ENCODE data around the gene PRMT9.

PRMT9 gene

GRCh38 chr4:147633643-147634042 lies 50.3 kb downstream of the PRMT9 start:
- CTCF ChIA-PET, result no interaction called here
- POLR2A ChIA-PET, result interaction anchor here (1.6 kb wide), 1 partner anchor 16 kb away, joined by 6 read pairs; the partner anchor contains the start of gene TMEM184C
- DNase-seq (ENCODE audit: extremely low spot score), result no peak
- TF ChIP-seq, protein P1, sequence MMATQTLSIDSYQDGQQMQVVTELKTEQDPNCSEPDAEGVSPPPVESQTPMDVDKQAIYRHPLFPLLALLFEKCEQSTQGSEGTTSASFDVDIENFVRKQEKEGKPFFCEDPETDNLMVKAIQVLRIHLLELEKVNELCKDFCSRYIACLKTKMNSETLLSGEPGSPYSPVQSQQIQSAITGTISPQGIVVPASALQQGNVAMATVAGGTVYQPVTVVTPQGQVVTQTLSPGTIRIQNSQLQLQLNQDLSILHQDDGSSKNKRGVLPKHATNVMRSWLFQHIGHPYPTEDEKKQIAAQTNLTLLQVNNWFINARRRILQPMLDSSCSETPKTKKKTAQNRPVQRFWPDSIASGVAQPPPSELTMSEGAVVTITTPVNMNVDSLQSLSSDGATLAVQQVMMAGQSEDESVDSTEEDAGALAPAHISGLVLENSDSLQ (IDR thresholded peaks at IDR 0.05), result no peak
- TF ChIP-seq CTBP1 (IDR thresholded peaks at IDR 0.05; ENCODE audit: borderline replicate concordance) (no peak), FOXA1 (IDR thresholded peaks at IDR 0.05) (no peak), HDGF (IDR thresholded peaks at IDR 0.05; ENCODE audit: borderline replicate concordance) (no peak), SUZ12 (IDR thresholded peaks at IDR 0.05) (no peak), FOXK2 (IDR thresholded peaks at IDR 0.05) (no peak), SP1 (IDR thresholded peaks at IDR 0.05) (no peak), NFRKB (IDR thresholded peaks at IDR 0.05) (no peak), ARNT (IDR thresholded peaks at IDR 0.05) (no peak), L3MBTL2 (conservative IDR thresholded peaks at IDR 0.05) (no peak), FOXM1 (IDR thresholded peaks at IDR 0.05; ENCODE audit: borderline replicate concordance) (no peak), ELF4 (IDR thresholded peaks at IDR 0.05) (no peak), TARDBP (IDR thresholded peaks at IDR 0.05) (no peak), ZNF384 (IDR thresholded peaks at IDR 0.05) (no peak), LEF1 (IDR thresholded peaks at IDR 0.05; ENCODE audit: borderline replicate concordance) (no peak), BHLHE40 (IDR thresholded peaks at IDR 0.05; ENCODE audit: borderline replicate concordance) (no peak)

DNA sequence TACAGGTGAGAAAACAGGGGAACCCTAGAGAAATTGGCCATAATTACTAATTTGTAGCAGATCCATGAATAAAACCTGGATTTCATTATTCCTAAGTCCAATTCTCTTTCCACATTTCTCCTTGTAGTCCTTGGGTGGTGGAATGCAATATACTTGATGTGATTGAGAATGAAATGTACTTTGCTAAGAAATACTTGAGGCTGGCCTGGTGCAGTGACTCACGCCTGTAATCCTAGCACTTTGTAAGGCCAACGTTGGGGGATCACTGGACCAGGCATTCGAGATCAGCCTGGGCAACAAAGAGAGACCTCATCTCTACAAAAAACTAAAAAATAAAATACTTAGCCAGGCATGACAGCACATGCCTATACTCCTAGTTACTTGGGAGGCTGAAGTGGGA lies 50.9 kb downstream of the PRMT9 start:
- POLR2A ChIA-PET, result interaction anchor here (1.6 kb wide), 1 partner anchor 16 kb away, joined by 6 read pairs; the partner anchor contains the start of gene TMEM184C
- CTCF ChIA-PET, result no interaction called here
- TF ChIP-seq NFRKB (IDR thresholded peaks at IDR 0.05) (no peak), ELF4 (IDR thresholded peaks at IDR 0.05) (no peak), FOXA1 (IDR thresholded peaks at IDR 0.05) (no peak), CTBP1 (IDR thresholded peaks at IDR 0.05; ENCODE audit: borderline replicate concordance) (no peak), ZNF384 (IDR thresholded peaks at IDR 0.05) (no peak), HDGF (IDR thresholded peaks at IDR 0.05; ENCODE audit: borderline replicate concordance) (no peak), SUZ12 (IDR thresholded peaks at IDR 0.05) (no peak), BHLHE40 (IDR thresholded peaks at IDR 0.05; ENCODE audit: borderline replicate concordance) (no peak), LEF1 (IDR thresholded peaks at IDR 0.05; ENCODE audit: borderline replicate concordance) (no peak), L3MBTL2 (conservative IDR thresholded peaks at IDR 0.05) (no peak), TARDBP (IDR thresholded peaks at IDR 0.05) (no peak), FOXM1 (IDR thresholded peaks at IDR 0.05; ENCODE audit: borderline replicate concordance) (no peak), FOXK2 (IDR thresholded peaks at IDR 0.05) (no peak), ARNT (IDR thresholded peaks at IDR 0.05) (no peak), SP1 (IDR thresholded peaks at IDR 0.05) (no peak)
- TF ChIP-seq, protein P1 (IDR thresholded peaks at IDR 0.05), result no peak
- DNase-seq (ENCODE audit: extremely low spot score), result no peak

GRCh38 chr4:147629783-147630730 lies 53.9 kb downstream of the PRMT9 start:
- POLR2A ChIA-PET, result interaction anchor here (0.8 kb wide), 1 partner anchor 13 kb away, joined by 3 read pairs; the partner anchor contains the start of gene TMEM184C
- DNase-seq (ENCODE audit: extremely low spot score), result no peak
- TF ChIP-seq ZNF384 (IDR thresholded peaks at IDR 0.05) (no peak), LEF1 (IDR thresholded peaks at IDR 0.05; ENCODE audit: borderline replicate concordance) (no peak), NFRKB (IDR thresholded peaks at IDR 0.05) (no peak)
- CTCF ChIA-PET, result no interaction called here

- TF ChIP-seq ZNF384 (IDR thresholded peaks at IDR 0.05) (peak; percentile 28; the same call in 1 of the 2 replicates), TARDBP (IDR thresholded peaks at IDR 0.05) (no peak)
- DNase-seq (ENCODE audit: extremely low spot score), result no peak
- ChIA-PET CTCF (no interaction called here), POLR2A (interaction anchor here (1.2 to 5.7 kb wide), 2 partner anchors 11 to 55 kb away, joined by 6 to 38 read pairs; partner anchors contain the start of genes PRMT9 and TMEM184C)
Observed at GRCh38 chr4:147628415-147628814, 55.5 kb downstream of the PRMT9 start.

GRCh38 chr4:147626903-147627302 lies 57.1 kb downstream of the PRMT9 start:
- CTCF ChIA-PET, result interaction anchor here (0.6 to 1.3 kb wide), 3 partner anchors 9 to 240 kb away, joined by 3 to 4 read pairs (median 3); partner anchors contain the start of gene TMEM184C
- POLR2A ChIA-PET, result interaction anchor here (0.5 to 5.7 kb wide), 2 partner anchors 10 to 22 kb away, joined by 5 to 38 read pairs; partner anchors contain the start of gene TMEM184C
- TF ChIP-seq NFRKB (IDR thresholded peaks at IDR 0.05) (no peak), FOXM1 (IDR thresholded peaks at IDR 0.05; ENCODE audit: borderline replicate concordance) (no peak), FOXA1 (IDR thresholded peaks at IDR 0.05) (no peak)
- no peak for DNase-seq (ENCODE audit: extremely low spot score)

GRCh38 chr4:147625733-147626132 lies 58.2 kb downstream of the PRMT9 start:
- DNase-seq (ENCODE audit: extremely low spot score), result no peak
- POLR2A ChIA-PET, result interaction anchor here (5.7 kb wide), 1 partner anchor 9 kb away, joined by 38 read pairs; the partner anchor contains the start of gene TMEM184C
- no peak for TF ChIP-seq TARDBP (IDR thresholded peaks at IDR 0.05)
- no peak for TF ChIP-seq ZNF384 (IDR thresholded peaks at IDR 0.05)
- TF ChIP-seq ARNT (IDR thresholded peaks at IDR 0.05), result no peak
- TF ChIP-seq HDGF (IDR thresholded peaks at IDR 0.05; ENCODE audit: borderline replicate concordance), result no peak
- TF ChIP-seq, protein P1 (IDR thresholded peaks at IDR 0.05), result no peak
- TF ChIP-seq ELF4 (IDR thresholded peaks at IDR 0.05), result no peak
- no peak for TF ChIP-seq FOXM1 (IDR thresholded peaks at IDR 0.05; ENCODE audit: borderline replicate concordance)
- no peak for TF ChIP-seq CTBP1 (IDR thresholded peaks at IDR 0.05; ENCODE audit: borderline replicate concordance)
- no peak for TF ChIP-seq BHLHE40 (IDR thresholded peaks at IDR 0.05; ENCODE audit: borderline replicate concordance)
- TF ChIP-seq L3MBTL2 (conservative IDR thresholded peaks at IDR 0.05), result no peak
- no peak for TF ChIP-seq SUZ12 (IDR thresholded peaks at IDR 0.05)
- CTCF ChIA-PET, result interaction anchor here (1.0 kb wide), 1 partner anchor 241 kb away, joined by 3 read pairs; no protein-coding TSS in a partner anchor

Measured in HEK293T (cell line).